Panc1 (cell line): Measurements from ENCODE around the gene UROD.

ENCODE experiments used
- CTCF ChIP-seq: fragments of 450-650 bp; IDR thresholded peaks from 2 replicates; pipeline ENCODE4 v1.5.1; 2017; ENCODE audit warnings: mild to moderate bottlenecking
- POLR2AphosphoS5 ChIP-seq: IDR thresholded peaks from 2 replicates; pipeline ENCODE4 v1.6.1; 2012; ENCODE audit warnings: mild to moderate bottlenecking, low read depth, low read length, moderate library complexity
- REST ChIP-seq, 2 experiments: IDR thresholded peaks; 2 replicates each; pipeline ENCODE4 v1.6.1; 2011 to 2012; ENCODE audit warnings: low read depth in 2 of 2, control low read depth in 1 of 2, low read length in 1 of 2, mild to moderate bottlenecking in 1 of 2, moderate library complexity in 1 of 2; ENCODE audit not compliant: insufficient read depth in 1 of 2
- SIN3A ChIP-seq: IDR thresholded peaks from 2 replicates; pipeline ENCODE4 v1.6.1; 2012; ENCODE audit warnings: low read depth, mild to moderate bottlenecking, low read length, moderate library complexity, borderline replicate concordance; ENCODE audit not compliant: insufficient read depth

- TF ChIP-seq CTCF: no peak
- TF ChIP-seq REST (IDR thresholded peaks at IDR 0.05; ENCODE audit: insufficient read depth in 1 of 2, low read depth in 2 of 2, low read length in 1 of 2): no peak
- TF ChIP-seq POLR2AphosphoS5: no peak
- TF ChIP-seq SIN3A: no peak
Observed at GRCh38 chr1:45008076-45008475, 4.0 kb upstream of the UROD start.
